ENCODE data around the gene DAB2IP.
A peak's percentile ranks its signal among the peaks of the same experiment; 100 is the strongest.

Gene DAB2IP

DNA sequence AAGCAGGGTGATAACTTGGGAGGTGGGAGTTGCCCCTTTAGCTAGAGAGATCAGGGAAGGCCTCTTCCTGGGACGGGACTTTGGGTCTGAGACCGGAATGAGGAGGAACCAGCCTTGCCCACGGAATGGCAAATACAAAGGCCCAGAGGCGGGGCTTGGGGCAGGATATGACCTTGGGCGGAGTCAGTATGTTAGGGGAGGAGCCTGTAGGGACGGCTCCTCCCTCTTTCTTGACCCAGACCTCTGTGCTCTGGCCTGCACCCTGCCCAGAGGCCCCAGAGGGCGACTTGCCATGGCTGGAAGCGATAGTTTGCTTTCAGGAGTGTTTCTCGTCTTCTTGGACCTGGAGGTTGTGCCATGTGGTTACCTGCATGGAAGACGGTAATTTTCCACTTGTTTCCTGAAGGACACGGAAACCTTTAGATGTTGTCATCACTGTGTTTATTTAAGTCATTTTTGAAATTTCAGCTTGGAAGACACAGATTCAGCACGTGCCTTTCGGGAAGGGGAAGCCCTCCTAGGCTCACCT lies 85.6 kb downstream of the DAB2IP start:
- Histone ChIP-seq H3K9me3 (ENCODE audit: insufficient read depth, low read length, severe bottlenecking) (no peaks in the 10 kb centered on the region), H3K79me2 (ENCODE audit: insufficient read depth, low read length) (no peaks in the 10 kb centered on the region), H3K4me1 (ENCODE audit: insufficient read depth, low read length) (peaks cover 19% of the 10 kb centered on the region; the same call in 1 of the 2 replicates), H3K4me3 (ENCODE audit: low read depth in 1 of 2, low read length in 2 of 2) (no peak overlapping the region), H3K9ac (ENCODE audit: low read depth, low read length) (no peak overlapping the region), H3K4me2 (ENCODE audit: insufficient read depth, low read length) (no peak overlapping the region), H2AFZ (ENCODE audit: low read depth, low read length) (no peak overlapping the region), H3K27ac (ENCODE audit: low read length) (no peak overlapping the region), H4K20me1 (ENCODE audit: insufficient read depth, low read length) (no peaks in the 10 kb centered on the region), H3K27me3 (ENCODE audit: insufficient read depth, low read length, poor library complexity) (peaks cover 14% of the 10 kb centered on the region), H3K36me3 (ENCODE audit: insufficient read depth, low read length) (no peaks in the 10 kb centered on the region)
- no peak for TF ChIP-seq CTCF (IDR thresholded peaks at IDR 0.05; ENCODE audit: borderline replicate concordance, extremely low read depth, low read length, poor library complexity, severe bottlenecking)
- TF ChIP-seq EZH2 (IDR thresholded peaks at IDR 0.05; ENCODE audit: borderline replicate concordance, low read depth, low read length, severe bottlenecking), result no peak
- ATAC-seq (ENCODE audit: insufficient read depth, low read depth), result no peak
- no peak for DNase-seq

DNA sequence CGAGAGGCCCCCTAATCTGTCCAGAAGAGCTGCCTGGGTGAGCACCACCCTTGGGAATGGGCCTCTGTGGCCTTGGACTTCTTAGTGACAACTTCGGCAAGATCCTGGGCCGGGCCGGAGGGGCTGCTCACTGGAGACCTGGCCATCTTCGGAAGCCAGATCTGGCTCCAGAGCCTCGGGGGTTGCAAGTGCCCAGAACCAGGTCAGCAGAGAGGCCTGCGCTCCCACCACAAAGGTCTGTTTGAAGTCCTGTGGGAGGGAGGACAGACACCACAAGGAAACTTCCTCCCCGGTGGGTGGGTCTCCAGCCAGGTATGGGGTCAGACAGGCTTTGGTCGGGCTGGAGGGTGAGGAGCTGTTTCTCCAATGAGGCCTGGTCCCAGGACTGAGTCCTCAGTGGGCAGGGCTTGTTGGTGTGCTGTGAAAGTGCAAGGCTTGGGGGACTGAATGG lies 86.1 kb downstream of the DAB2IP start:
- Histone ChIP-seq H3K4me3 (ENCODE audit: low read depth in 1 of 2, low read length in 2 of 2) (no peak overlapping the region), H3K4me1 (ENCODE audit: insufficient read depth, low read length) (peaks cover 15% of the 10 kb centered on the region; the same call in 1 of the 2 replicates), H3K27ac (ENCODE audit: low read length) (no peak overlapping the region), H3K79me2 (ENCODE audit: insufficient read depth, low read length) (no peaks in the 10 kb centered on the region), H3K9me3 (ENCODE audit: insufficient read depth, low read length, severe bottlenecking) (no peaks in the 10 kb centered on the region), H2AFZ (ENCODE audit: low read depth, low read length) (no peak overlapping the region), H3K36me3 (ENCODE audit: insufficient read depth, low read length) (no peaks in the 10 kb centered on the region), H3K27me3 (ENCODE audit: insufficient read depth, low read length, poor library complexity) (peaks cover 14% of the 10 kb centered on the region), H3K9ac (ENCODE audit: low read depth, low read length) (no peak overlapping the region), H4K20me1 (ENCODE audit: insufficient read depth, low read length) (no peaks in the 10 kb centered on the region), H3K4me2 (ENCODE audit: insufficient read depth, low read length) (no peak overlapping the region)
- ATAC-seq (ENCODE audit: insufficient read depth, low read depth), result no peak
- TF ChIP-seq EZH2 (IDR thresholded peaks at IDR 0.05; ENCODE audit: borderline replicate concordance, low read depth, low read length, severe bottlenecking) (no peak), CTCF (IDR thresholded peaks at IDR 0.05; ENCODE audit: borderline replicate concordance, extremely low read depth, low read length, poor library complexity, severe bottlenecking) (no peak)
- DNase-seq, result no peak

- DNase-seq (no peak), ATAC-seq (ENCODE audit: insufficient read depth, low read depth) (0 out of 3 replicates have a peak, but pooled peaks have one; percentile 33)
- Histone ChIP-seq H3K36me3 (ENCODE audit: insufficient read depth, low read length) (no peaks in the 10 kb centered on the region), H3K4me1 (ENCODE audit: insufficient read depth, low read length) (peaks cover 15% of the 10 kb centered on the region; the same call in 1 of the 2 replicates), H3K9ac (ENCODE audit: low read depth, low read length) (no peak overlapping the region), H3K27me3 (ENCODE audit: insufficient read depth, low read length, poor library complexity) (peaks cover 14% of the 10 kb centered on the region), H3K79me2 (ENCODE audit: insufficient read depth, low read length) (no peaks in the 10 kb centered on the region), H3K9me3 (ENCODE audit: insufficient read depth, low read length, severe bottlenecking) (no peaks in the 10 kb centered on the region), H4K20me1 (ENCODE audit: insufficient read depth, low read length) (no peaks in the 10 kb centered on the region), H2AFZ (ENCODE audit: low read depth, low read length) (no peak overlapping the region), H3K4me2 (ENCODE audit: insufficient read depth, low read length) (no peak overlapping the region), H3K4me3 (ENCODE audit: low read depth in 1 of 2, low read length in 2 of 2) (no peak overlapping the region), H3K27ac (ENCODE audit: low read length) (no peak overlapping the region)
- TF ChIP-seq EZH2 (IDR thresholded peaks at IDR 0.05; ENCODE audit: borderline replicate concordance, low read depth, low read length, severe bottlenecking) (no peak), CTCF (IDR thresholded peaks at IDR 0.05; ENCODE audit: borderline replicate concordance, extremely low read depth, low read length, poor library complexity, severe bottlenecking) (no peak)
These were observed 87.0 kb downstream of the DAB2IP start for GRCh38 chr9:121738411-121738810.

All from DND-41 (cell line).